ENCODE results near the gene SMU1.
A peak's percentile ranks its signal among the peaks of the same experiment; 100 is the strongest.

The SMU1 gene

DNA sequence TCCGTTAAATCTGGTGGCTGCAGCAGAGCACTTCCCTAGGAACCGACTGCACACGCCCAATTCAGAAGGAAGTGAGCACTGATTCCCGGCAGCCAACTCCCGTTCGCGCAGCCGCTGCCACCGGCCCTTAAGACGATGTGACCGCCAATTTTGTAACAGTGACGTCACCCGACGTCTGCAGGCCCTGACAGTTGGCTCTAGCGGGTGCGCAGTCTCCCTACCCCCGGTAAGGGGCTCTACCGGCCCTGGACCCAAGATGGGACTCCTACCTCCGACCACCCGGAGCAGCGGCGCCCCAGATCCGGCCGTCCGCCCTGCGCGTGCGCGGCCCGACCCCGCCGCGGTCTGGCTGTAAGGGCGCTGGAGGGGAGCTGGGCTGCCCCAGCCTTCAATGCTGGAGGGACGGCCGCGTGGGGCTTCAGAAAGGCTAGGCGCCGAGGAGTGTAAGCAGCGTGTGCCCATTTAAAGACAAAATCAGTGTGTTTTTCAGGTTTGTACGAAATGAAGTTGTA is 32.3 kb downstream of the SMU1 start:
- peak; percentile 43 for DNase-seq

- DNase-seq: no peak
Measured at GRCh38 chr9:33043671-33044070, 32.8 kb downstream of the SMU1 start.

- no peak for DNase-seq
Measured at GRCh38 chr9:33042473-33042872, 34.0 kb downstream of the SMU1 start.

DNA sequence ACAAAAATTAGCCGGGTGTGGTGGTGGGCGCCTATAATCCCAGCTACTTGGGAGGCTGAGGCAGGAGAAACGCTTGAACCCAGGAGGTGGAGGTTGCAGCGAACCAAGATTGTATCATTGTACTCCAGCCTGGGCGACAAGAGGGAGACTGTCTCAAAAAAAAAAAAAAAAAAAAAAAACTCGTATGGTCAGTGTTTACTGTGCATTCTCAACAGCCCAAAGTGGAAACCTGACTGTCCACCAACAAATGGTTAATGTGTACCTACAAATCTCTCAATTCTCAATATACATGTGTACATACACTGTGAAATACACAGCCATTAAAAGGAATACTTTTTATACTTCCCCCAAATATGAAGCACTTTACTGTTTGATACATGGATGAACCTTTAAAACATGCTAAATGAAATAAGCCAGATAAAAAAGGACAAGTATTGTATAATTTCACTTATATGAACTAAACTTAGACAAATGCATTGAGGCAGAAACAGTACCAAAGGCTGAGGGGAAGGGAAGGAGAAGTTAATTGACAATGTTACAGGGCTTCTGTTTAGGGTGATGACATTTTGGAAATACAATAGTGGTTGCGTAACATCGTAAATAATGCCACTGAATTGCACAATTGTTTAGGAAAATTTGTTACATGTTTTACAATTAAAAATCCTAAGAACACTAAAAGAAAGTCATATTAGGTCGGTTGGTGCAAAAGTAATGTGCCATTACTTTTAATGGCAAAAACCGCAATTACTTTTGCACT is 34.9 kb downstream of the SMU1 start:
- DNase-seq: no peak

- no peak for DNase-seq
Measured at GRCh38 chr9:33040792-33041431, 35.6 kb downstream of the SMU1 start.

GRCh38 chr9:33032865-33033264 is 43.6 kb downstream of the SMU1 start:
- no peak for DNase-seq

GRCh38 chr9:33032292-33032691 is 44.2 kb downstream of the SMU1 start:
- DNase-seq: no peak

DNA sequence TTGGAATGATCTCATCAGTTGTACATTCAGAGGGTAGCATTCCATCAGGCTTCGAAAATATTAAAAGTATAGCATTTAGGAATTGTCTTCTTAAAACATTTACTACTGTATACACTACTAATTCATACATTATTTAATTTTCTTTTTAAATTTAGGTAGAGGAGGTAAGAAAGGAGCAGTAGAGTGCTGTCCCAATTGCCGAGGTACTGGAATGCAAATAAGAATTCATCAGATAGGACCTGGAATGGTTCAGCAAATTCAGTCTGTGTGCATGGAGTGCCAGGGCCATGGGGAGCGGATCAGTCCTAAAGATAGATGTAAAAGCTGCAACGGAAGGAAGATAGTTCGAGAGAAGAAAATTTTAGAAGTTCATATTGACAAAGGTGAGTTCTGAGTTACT is 46.2 kb downstream of the SMU1 start:
- DNase-seq: no peak

DNA sequence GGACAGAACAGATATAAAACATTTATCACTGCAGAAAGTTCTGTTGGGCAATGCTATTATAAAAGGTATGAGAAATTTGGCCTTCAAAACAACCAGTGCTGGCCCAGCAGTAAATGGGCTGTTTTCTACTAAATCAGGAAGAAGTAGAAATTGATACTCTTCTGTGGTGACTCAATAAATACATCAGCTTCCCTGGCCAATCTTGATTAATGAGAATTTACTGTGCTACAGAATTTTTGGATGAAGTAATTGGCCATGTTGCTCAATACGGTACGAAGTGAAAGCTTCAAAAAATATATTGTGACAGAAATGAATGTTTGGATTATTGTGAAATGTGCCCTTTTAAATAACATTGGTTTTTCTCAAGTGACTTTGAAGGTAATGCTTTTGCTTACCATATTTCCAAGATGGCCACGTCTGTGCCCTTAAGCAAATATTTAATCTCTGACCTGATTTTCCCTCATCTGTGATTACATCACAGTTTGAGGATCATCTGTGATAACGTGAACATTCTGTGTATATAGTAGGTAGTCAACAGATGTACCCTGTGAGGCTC is 47.2 kb downstream of the SMU1 start:
- DNase-seq: no peak

DNA sequence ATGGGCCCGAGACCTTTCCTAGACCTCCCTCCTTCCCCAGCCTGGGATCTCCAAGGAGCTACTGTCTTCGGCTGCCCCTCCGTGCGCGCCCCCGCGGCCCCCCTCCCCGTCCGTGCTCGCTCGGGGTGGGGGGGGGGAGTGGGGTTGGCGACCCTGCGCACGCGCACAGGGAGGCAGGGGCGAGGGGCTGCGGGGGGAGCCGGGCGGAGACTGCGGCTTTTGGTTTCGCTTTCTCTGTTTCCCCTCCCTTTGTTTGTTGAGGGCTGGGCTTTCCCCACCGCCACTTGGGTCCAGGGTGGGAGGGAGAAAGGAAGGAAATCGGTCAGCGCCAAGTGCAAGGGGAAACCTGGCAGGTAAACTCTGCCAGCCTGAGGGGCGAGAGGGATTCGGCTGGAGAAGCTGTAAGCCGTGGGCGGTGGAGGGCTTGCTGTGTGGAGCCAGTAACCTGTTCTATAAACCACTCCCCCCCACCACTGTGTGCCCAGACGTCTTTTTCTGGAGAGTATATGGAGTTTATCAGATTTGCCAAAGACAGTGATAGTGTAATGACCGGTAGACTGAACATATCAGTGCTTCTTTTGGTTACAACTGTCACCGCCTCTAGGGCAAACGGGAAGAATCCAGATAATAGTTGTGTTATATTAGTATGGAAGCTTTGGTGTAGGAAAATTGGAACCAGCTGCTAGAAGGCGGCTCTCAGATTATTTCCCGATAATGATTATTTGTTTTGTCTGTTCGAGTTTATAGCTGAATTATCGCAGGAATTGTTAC is 50.7 kb downstream of the SMU1 start:
- DNase-seq: no peak

GRCh38 chr9:33024966-33025571 is 51.4 kb downstream of the SMU1 start, which contains the start of gene DNAJA1:
Gene DNAJA1, plus strand, starts transcription at chr9:33025273. Its CDS starts 1,212 bp downstream, at chr9:33026485.
- peak; percentile 87 for DNase-seq

DNA sequence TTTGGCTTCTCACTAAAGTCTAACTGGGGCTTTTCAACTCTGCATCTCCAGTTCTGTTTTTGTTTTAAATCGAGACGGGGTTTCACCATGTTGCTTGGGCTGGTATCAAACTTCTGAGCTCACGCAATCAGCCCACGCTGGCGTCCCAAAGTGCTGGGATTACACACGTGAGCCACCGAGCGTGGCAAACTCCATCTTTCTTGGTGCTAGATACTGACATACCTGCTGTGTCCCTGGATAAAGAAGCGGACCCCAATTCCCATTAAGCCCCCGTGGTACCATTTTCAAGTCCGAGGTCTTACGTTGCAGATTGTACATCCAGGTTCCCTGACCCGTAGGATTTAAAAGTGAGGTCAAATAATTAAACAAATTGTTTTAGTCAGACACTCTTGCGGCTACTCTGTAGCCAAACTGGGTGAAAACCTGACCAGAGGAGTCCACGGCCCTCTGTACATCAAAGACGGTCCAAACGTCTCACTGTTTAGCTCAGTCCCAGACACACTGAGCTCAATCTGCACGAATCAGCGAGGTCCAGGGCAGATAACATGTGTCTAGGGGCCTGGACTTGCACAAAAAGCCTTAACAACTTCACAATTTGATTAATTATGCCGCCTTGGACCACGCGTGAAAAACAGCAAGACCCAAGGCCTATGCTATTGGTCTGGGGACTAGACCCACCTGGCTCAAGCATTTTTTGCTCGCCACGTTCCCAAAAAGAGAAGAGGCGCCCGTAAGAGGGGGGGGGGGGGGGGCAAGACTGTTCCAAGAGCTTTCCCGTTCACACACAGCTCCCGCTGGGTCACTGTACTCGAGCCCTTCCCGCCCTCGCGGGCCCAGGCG is 52.1 kb downstream of the SMU1 start:
- DNase-seq: no peak

- no peak for DNase-seq
Measured at GRCh38 chr9:33023661-33024060, 52.8 kb downstream of the SMU1 start.

DNA sequence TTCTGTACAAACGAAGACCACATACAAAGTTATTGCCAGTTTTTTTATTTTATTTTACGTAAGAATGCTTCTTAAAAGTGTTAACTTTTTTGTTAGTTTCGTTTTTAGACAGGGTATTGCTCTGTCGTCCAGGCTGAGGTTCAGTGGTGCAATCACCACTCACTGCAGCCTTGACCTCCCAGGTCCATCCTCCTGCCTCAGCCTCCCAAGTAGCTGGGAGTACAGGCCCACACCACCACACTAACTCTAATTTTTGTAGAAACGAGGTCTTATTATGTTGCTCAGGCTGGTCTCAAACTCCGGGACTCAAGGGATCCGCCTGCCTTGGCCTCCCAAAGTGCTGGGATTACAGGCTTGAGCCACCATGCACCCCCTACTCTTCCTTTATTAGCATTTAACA is 53.7 kb downstream of the SMU1 start:
- DNase-seq: no peak

DNA sequence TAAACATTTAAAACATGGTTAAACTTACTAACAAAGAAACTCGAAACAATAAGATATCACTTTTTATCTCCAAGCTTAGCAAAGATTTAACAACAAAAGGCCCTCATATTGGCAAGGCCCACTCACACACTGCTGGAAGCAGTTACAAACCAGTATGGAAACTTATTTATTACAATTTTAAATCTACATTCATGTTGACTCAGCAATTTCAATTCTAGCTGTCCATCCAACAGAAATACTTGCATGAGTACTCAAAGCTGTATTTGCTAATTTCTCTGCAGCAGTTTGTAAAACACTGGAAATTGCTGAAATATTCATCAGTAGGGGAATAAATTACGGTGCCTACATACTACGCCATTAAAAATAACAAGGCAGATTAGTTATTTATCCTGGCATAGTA is 54.2 kb downstream of the SMU1 start:
- DNase-seq: no peak

DNA sequence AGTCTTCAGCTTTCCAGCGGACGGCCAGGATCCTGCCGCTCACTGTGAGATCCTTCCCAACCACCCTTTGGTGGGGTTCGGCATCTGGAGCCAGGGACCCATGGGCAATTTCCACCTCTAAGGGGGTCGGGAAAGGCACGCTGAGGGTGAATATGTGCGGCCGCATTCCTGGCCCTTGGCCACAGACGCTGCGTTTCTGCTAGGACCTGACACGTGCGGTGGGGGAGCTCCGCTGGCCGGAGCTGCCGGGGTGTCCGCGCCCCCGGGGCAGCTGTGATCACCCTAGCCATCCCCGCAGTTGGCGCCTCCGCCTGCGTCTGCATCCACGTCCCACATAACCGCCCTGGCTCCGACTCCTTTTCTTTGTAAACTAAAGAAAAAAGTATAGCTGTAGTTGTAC is 56.7 kb downstream of the SMU1 start:
- DNase-seq: no peak

DNA sequence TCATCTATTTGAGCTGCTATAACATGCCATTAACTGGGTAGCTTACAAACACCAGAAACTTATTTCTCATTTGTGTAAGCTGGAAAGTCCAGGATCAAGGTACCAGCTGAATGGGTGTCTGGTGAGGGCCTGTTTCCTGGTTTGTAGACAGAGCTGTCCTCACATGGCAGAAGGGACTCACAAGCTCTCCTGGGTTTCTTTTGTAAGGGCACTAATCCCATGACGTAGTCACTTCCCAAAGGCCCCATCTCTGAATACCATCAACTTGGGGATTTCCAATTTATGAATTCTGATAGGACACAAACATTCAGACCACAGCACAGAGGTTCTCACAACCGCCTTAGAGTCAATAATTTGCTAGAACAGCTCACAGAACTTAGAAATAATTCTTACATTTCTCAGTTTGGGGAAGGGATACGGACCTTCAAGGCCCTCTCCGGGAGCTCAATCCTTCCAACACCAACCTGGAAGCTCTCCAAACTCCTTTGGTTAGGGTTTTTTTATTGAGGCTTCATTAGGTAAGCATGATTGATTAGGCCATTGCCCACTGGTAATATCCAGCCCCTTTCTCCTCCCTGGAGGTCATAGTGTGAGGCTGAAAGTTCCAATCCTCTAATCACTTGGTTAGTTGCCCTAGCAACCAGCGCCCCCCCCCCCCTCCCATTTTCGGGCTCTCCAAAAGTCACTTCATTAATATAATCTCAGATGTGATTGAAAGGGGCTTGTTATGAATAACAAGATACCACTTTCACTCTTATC is 59.0 kb downstream of the SMU1 start:
- DNase-seq: no peak

- DNase-seq: no peak
Measured at GRCh38 chr9:33014665-33015014, 61.8 kb downstream of the SMU1 start.

- DNase-seq: no peak
Measured at GRCh38 chr9:33013962-33014664, 62.4 kb downstream of the SMU1 start.

GRCh38 chr9:33012328-33013069 is 64.0 kb downstream of the SMU1 start:
- no peak for DNase-seq

All from NCI-H446 treated with DMSO at 0.1 percent for 48 hours (cell line).